ENCODE data around the gene EML4. TPM values are rescaled to one million over a fixed set of nuclear protein-coding genes. Genes with fewer than 3 reads are reported as not detected.

EML4 gene
- total RNA-seq, 1 donor: 178 TPM

DNA sequence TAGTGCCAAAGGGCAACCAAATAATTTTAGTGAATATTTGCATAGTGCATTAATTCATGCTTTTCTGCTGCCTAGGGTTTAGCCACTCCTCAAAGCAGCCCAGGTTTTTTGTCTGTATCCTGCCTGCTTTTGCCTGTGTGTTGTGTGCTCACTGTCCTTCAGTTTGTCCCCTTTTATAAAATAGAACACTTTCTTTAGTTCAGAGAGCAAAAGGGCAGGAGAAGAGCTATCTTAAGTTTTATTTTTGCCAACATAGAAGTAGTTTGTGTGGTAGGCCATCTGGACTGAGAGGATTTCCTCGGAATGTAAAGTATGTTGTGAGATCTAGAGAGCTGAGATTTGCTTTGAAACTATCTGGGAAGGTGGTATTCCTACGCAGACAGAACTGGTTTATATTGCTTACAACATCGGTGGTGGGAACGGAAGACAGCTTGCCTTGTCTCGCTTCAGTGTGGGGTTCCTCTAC lies 64.9 kb downstream of the EML4 start:
- H3K27me3 ChIP-seq (ENCODE audit: insufficient read depth, low read length): no peaks in the 10 kb centered on the region
- H3K4me3 ChIP-seq (ENCODE audit: low read length): no peak overlapping the region
- peaks cover 4% of the 10 kb centered on the region for H3K4me1 ChIP-seq (ENCODE audit: insufficient read depth, low read length)
- H3K9me3 ChIP-seq (ENCODE audit: low read depth, low read length): no peaks in the 10 kb centered on the region

DNA sequence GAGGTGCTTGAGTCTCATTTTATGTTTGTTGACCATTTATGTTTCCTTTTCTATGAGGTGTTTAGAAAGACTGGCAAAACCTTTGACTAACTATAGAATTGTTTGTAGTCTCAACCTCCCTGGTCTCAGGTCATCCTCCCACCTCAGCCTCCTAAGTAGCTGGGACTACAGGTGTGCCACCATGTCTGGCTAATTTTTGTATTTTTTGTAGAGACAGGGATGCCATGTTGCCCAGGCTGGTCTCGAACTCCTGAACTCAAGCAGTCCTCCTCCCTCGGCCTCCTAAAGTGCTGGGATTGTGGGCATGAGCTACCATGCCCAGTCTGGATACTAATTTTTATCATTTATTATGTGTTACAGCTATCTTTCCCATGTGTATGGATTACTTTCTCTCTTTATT lies 67.8 kb downstream of the EML4 start:
- peaks cover 15% of the 10 kb centered on the region for H3K4me1 ChIP-seq (ENCODE audit: insufficient read depth, low read length)
- no peaks in the 10 kb centered on the region for H3K27me3 ChIP-seq (ENCODE audit: insufficient read depth, low read length)
- H3K4me3 ChIP-seq (ENCODE audit: low read length): no peak overlapping the region

DNA sequence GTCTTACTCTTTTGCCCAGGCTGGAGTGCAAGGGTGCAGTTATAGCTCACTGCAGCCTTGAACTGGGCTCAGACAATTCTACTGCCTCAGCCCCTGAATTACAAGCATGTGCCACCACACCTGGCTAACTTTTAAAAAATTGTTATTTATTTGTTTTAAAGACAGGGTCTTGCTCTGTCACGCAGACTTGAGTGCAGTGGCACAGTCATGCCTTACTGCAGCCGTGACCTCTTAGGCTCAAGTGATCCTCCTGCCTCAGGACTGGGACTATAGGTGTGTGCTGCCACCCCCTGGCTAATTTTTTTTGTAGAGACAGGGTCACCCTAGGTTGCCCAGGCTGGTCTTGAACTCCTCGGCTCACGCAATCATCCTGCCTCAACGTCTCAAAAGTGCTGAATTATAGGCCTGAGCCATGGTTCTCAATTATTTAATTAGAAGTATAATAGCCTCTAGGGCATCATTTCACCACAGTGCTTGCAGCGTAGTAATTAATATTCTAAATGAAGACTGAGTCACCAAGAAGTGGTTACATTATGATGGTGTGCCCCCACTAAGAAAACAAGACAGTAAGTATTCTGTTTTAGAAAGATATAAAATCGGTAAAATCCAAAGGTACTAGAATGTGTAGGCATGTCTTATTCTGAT lies 69.6 kb downstream of the EML4 start:
- Histone ChIP-seq H3K4me1 (ENCODE audit: insufficient read depth, low read length) (peaks cover 22% of the 10 kb centered on the region), H3K4me3 (ENCODE audit: low read length) (no peak overlapping the region), H3K27me3 (ENCODE audit: insufficient read depth, low read length) (no peaks in the 10 kb centered on the region), H3K9me3 (ENCODE audit: low read depth, low read length) (no peaks in the 10 kb centered on the region)

More for the DNA sequence above, 67.8 kb downstream of the EML4 start:
- no peaks in the 10 kb centered on the region for H3K9me3 ChIP-seq (ENCODE audit: low read depth, low read length)

DNA sequence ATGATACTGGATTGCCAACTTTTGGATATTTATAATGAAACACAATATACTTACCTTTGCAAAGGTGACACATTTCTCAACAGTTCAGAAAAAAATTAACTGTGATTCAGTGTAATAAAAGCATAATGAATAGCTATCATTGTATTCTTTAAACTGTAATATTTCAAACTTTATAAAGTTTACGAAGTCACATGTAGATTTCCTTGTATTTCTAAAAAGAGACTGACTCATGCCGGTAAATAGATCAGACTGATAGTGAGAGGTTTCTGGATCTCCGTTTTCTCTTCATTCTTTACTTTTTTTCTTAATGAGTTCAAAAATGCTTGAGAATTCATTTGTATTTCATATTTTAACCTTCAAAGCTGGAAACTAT lies 70.1 kb downstream of the EML4 start:
- Histone ChIP-seq H3K9me3 (ENCODE audit: low read depth, low read length) (no peaks in the 10 kb centered on the region), H3K4me3 (ENCODE audit: low read length) (no peak overlapping the region), H3K4me1 (ENCODE audit: insufficient read depth, low read length) (peaks cover 22% of the 10 kb centered on the region), H3K27me3 (ENCODE audit: insufficient read depth, low read length) (no peaks in the 10 kb centered on the region)

DNA sequence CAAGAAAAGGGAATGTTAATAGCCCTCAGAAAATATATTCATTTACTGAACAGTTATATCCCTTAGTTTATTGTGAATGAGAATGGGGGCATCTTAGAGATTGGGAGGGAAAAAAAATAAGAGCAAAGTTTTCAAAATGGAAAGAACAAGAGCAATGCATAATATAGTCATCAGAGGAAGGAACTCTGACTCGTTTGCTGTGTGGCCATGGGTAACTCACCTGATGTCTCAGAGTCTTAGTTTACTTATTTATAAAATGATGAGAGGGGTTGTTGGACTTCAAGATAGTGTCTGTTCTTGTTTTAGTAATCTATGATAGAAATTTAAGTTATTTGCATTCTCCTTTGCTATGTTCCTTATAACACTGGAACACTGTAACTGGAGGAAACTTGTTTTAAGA lies 70.7 kb downstream of the EML4 start:
- H3K27me3 ChIP-seq (ENCODE audit: insufficient read depth, low read length): no peaks in the 10 kb centered on the region
- no peaks in the 10 kb centered on the region for H3K9me3 ChIP-seq (ENCODE audit: low read depth, low read length)
- H3K4me3 ChIP-seq (ENCODE audit: low read length): no peak overlapping the region
- peaks cover 22% of the 10 kb centered on the region for H3K4me1 ChIP-seq (ENCODE audit: insufficient read depth, low read length)

DNA sequence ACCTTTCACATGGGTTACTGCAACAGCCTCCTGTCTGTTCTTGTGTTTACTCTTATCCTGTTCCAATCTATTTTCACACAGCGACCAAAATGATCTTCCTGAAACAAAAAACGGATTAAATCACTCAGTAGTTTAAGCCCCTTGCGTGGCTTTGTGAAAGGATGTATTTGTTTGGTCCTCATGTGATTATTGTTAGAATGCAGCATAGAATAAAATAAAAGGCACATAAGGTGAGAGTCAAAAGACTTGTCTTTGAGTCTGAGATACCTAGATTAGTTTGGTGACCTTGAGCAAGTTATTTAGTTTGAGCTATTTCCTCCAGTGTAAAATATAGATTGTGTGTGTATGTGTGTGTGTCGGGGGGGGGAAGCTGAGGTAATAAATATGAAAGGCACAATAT lies 72.4 kb downstream of the EML4 start:
- Histone ChIP-seq H3K4me3 (ENCODE audit: low read length) (no peak overlapping the region), H3K27me3 (ENCODE audit: insufficient read depth, low read length) (no peaks in the 10 kb centered on the region), H3K9me3 (ENCODE audit: low read depth, low read length) (no peaks in the 10 kb centered on the region), H3K4me1 (ENCODE audit: insufficient read depth, low read length) (peaks cover 22% of the 10 kb centered on the region)

DNA sequence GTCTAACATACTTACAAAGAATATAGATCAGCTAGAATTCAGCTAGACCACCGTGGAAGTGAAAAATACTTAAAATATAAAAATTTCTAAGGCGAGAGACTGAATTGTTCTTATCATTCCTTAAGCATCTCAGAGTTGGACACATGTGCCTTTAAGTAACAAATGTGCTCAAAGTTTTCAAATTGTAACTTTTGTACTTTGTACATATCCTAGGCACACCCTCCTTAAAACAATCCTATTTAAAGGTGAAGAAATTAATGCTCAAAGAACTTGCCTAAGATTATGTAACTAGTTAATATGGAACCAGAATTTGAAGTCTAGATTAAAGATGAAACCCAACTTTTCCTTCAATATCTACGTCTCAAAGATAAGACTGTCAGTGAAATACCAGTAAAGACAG lies 74.1 kb downstream of the EML4 start:
- Histone ChIP-seq H3K4me1 (ENCODE audit: insufficient read depth, low read length) (peaks cover 22% of the 10 kb centered on the region), H3K27me3 (ENCODE audit: insufficient read depth, low read length) (no peaks in the 10 kb centered on the region), H3K9me3 (ENCODE audit: low read depth, low read length) (no peaks in the 10 kb centered on the region), H3K4me3 (ENCODE audit: low read length) (no peak overlapping the region)

DNA sequence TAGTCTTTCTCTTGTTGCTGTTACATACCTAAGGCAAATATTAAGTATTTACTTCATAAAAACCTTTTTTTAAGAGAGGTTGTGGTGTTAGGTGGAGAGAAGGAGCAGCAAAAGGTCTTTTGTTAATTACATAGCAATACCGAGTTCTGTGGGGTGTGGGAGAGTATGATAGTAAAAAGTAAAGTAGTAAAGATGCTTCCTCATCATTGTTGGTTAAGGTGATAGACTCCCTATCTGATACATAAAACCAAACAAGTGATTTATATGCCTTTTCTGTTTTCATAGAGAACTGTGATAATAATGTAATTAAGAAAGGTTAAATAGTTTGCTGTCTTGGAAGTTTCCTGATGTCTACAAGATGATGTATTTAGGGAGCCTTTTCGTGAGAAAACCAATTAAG lies 75.4 kb downstream of the EML4 start:
- H3K9me3 ChIP-seq (ENCODE audit: low read depth, low read length): no peaks in the 10 kb centered on the region
- peaks cover 19% of the 10 kb centered on the region for H3K4me1 ChIP-seq (ENCODE audit: insufficient read depth, low read length)
- H3K27me3 ChIP-seq (ENCODE audit: insufficient read depth, low read length): no peaks in the 10 kb centered on the region
- H3K4me3 ChIP-seq (ENCODE audit: low read length): no peak overlapping the region

DNA sequence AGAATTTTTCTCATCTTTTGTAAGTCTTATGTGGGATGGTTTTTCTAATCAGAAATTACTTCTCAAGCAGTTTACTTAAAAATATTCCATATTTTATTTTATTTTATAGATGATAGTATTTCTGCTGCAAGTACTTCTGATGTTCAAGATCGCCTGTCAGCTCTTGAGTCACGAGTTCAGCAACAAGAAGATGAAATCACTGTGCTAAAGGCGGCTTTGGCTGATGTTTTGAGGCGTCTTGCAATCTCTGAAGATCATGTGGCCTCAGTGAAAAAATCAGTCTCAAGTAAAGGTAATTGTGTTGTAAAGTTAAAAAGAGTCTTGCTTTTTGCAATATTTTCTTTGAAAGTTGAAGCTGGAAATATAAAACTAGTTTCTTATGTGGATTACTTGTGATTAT lies 76.2 kb downstream of the EML4 start:
- no peak overlapping the region for H3K4me3 ChIP-seq (ENCODE audit: low read length)
- peaks cover 27% of the 10 kb centered on the region for H3K4me1 ChIP-seq (ENCODE audit: insufficient read depth, low read length)
- no peaks in the 10 kb centered on the region for H3K9me3 ChIP-seq (ENCODE audit: low read depth, low read length)
- no peaks in the 10 kb centered on the region for H3K27me3 ChIP-seq (ENCODE audit: insufficient read depth, low read length)

DNA sequence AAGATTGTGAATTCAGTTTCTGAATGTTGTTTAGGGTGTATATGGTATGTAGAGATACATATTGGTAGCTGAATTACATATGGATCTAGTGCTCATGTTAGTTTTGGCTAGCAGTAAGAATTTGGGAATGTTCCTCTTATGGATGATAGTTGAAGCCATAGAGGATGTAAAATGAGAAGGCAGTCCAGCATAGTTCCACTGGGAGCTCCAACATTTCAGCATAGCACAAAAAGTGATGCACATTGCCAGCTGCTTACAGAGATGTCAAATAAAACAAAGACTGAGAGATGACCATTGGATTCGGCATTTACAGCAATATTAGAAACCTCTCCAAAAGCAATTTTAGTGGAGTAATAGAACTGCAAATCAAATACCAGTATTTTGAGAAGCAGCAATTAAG lies 77.4 kb downstream of the EML4 start:
- Histone ChIP-seq H3K4me3 (ENCODE audit: low read length) (no peak overlapping the region), H3K4me1 (ENCODE audit: insufficient read depth, low read length) (peaks cover 20% of the 10 kb centered on the region), H3K27me3 (ENCODE audit: insufficient read depth, low read length) (no peaks in the 10 kb centered on the region), H3K9me3 (ENCODE audit: low read depth, low read length) (no peaks in the 10 kb centered on the region)

DNA sequence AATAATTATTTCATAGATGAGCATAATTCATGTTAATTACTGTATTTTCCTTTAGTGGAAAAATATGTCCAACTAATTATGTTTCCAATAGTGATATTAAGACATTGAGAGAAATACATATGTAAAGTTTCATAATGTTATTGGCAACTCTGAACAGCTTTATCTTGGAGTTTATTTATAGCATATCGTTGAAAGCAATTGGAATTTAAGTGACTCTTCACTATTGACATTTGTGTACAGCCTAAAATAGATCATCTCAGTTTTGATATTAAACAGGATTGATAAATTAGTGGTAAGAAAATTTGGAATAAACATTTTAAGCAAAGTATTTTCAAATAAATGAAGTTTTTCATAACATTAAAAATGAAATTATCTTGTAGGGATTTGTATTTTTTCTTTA lies 79.7 kb downstream of the EML4 start:
- Histone ChIP-seq H3K27me3 (ENCODE audit: insufficient read depth, low read length) (no peaks in the 10 kb centered on the region), H3K4me3 (ENCODE audit: low read length) (no peak overlapping the region), H3K4me1 (ENCODE audit: insufficient read depth, low read length) (peaks cover 12% of the 10 kb centered on the region), H3K9me3 (ENCODE audit: low read depth, low read length) (no peaks in the 10 kb centered on the region)

DNA sequence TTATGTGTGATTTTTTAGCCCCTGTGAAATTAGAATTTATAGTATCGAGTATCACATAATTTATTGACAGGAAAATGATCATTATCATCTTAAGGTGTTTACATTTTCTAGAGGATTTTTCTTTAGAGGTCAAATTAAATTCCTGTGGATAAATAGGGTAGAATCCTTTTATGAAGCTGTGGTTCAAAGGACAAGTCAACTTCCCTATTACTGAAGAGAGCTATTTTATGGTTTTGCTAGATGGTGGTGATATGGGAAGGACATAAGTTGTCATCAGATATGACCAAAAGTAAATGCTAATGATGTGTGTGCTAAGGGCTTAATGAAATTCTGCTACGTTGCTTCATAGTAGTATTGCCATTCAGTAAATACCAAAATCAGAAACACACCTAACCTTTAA lies 80.1 kb downstream of the EML4 start:
- Histone ChIP-seq H3K27me3 (ENCODE audit: insufficient read depth, low read length) (no peaks in the 10 kb centered on the region), H3K4me1 (ENCODE audit: insufficient read depth, low read length) (peaks cover 17% of the 10 kb centered on the region), H3K9me3 (ENCODE audit: low read depth, low read length) (no peaks in the 10 kb centered on the region), H3K4me3 (ENCODE audit: low read length) (no peak overlapping the region)

DNA sequence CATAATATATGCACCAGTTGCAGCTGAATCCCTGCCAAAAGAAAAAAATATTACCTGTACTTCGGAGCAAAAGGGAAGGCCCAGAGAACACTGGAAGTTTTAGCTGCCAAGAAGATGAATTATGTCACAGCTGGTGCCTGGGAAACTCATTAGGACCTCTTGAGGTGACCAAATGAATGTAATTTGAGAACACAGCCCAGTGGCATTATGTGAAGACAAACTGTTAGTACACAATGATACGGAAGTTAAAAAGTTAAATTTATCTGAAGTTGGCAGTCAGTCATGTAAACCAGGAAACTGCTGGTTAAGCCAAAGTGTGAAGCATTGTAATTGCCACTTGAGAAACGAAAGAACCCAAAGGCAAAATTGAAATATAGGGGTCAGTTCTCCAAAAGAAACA lies 80.7 kb downstream of the EML4 start:
- Histone ChIP-seq H3K27me3 (ENCODE audit: insufficient read depth, low read length) (no peaks in the 10 kb centered on the region), H3K4me1 (ENCODE audit: insufficient read depth, low read length) (peaks cover 17% of the 10 kb centered on the region), H3K4me3 (ENCODE audit: low read length) (no peak overlapping the region), H3K9me3 (ENCODE audit: low read depth, low read length) (no peaks in the 10 kb centered on the region)

DNA sequence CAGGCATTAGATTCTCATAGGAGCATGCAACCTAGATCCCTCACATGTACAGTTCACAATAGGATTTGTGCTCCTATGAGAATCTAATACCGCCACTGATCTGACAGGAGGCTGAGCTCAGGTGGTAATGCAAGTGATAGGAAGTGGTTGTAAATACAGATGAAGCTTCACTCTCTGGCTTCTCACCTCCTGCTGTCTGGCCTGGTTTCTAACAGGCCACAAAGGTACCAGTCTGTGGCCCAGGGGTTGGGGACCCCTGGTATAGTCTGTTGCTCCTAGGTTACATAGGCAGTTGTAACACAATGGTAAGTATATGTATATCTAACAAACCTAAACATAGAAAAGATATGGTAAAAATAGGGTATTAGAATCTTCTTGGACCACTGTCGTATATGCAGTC lies 81.8 kb downstream of the EML4 start:
- peaks cover 17% of the 10 kb centered on the region for H3K4me1 ChIP-seq (ENCODE audit: insufficient read depth, low read length)
- no peaks in the 10 kb centered on the region for H3K9me3 ChIP-seq (ENCODE audit: low read depth, low read length)
- no peak overlapping the region for H3K4me3 ChIP-seq (ENCODE audit: low read length)
- no peaks in the 10 kb centered on the region for H3K27me3 ChIP-seq (ENCODE audit: insufficient read depth, low read length)

DNA sequence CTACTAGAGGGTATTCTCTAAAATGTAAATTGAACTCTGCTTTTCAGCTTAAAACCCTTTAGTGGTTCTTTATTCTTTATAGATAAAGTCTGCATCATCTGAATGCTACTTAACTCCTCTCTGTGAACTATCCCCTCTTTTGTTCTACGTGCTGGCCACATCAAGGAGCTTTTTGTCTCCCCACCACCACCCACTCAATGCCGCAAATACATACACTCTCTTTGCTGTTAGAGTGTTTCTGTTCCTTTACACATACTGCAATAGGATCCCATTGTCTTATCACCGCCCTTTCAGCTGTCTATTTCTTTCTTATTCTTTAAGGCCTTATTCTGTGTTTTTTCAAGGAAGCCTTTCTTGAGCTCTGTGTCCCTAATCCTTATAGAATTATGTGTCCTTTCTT lies 83.3 kb downstream of the EML4 start:
- H3K4me3 ChIP-seq (ENCODE audit: low read length): no peak overlapping the region
- H3K4me1 ChIP-seq (ENCODE audit: insufficient read depth, low read length): peaks cover 24% of the 10 kb centered on the region
- no peaks in the 10 kb centered on the region for H3K27me3 ChIP-seq (ENCODE audit: insufficient read depth, low read length)
- no peaks in the 10 kb centered on the region for H3K9me3 ChIP-seq (ENCODE audit: low read depth, low read length)

DNA sequence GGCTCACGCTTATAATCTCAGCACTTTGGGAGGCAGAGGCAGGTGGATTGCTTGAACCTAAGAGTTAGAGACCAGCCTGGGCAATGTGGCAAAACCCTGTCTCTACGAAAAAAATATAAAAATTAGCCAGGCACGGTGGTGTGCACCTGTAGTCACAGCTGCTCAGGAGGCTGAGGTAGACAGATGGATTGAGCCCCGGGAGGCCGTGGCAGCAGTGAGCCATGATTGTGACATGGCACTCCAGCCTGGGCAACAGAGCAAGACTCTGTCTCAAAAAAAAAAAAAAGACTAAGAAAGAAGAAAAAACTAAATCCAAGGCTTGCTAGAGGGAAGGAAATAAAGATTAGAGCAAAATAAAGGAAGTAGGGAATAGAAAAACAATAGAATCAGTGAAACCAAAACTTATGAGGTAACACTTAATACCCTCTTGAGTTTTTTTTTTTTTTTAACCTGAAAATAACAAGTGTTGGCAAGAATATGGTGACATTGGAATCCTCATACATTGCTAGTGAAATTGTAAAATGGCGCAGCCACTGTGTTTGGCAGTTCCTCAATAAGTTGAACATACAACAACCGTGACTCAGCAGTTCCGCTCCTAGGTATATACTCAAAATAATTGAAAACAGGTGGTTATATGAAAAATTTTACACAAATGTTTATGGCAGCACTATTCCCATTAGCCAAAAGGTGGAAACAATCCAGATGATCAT lies 85.2 kb downstream of the EML4 start:
- no peak overlapping the region for H3K4me3 ChIP-seq (ENCODE audit: low read length)
- H3K9me3 ChIP-seq (ENCODE audit: low read depth, low read length): no peaks in the 10 kb centered on the region
- no peaks in the 10 kb centered on the region for H3K27me3 ChIP-seq (ENCODE audit: insufficient read depth, low read length)
- H3K4me1 ChIP-seq (ENCODE audit: insufficient read depth, low read length): peaks cover 24% of the 10 kb centered on the region
